ENCODE measurements around the gene CDC42.
A peak's percentile ranks its signal among the peaks of the same experiment; 100 is the strongest.

Gene CDC42

GRCh38 chr1:22038036-22038435, 14.5 kb upstream of the CDC42 start:
- DNase-seq, result peak; percentile 49

DNA sequence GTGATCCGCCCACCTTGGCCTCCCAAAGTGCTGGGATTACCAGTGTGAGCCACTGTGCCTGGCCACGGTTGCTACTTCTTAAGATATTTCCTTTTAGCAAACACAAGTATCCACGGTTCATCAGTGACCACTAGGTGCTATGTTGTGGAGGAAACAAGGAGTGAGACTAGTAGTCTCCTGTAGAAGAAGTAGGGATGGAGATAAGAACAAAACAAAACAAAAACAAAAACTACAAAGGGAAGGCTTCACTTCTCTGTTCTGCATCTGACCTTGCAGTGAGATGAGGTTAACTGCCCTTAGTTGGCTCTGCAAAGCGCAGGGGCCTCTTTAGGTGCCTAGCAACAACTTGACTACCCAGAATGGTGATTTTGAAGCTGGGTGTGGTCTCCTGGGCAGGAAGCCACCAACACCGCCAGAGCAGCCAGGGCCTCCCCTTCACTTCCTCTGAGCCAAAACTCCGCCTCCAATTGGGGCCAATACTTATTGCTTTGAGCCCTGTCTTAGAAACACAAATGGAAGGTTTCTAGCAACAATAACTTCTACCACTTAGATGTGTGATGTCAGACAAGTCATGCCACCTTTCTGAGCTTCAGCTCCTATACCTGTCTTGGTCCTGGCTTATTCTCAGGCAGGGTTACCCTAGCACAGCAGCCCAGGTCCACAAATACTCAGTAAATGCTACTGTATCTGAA, 12.8 kb upstream of the CDC42 start:
- peak; percentile 82 for DNase-seq

DNA sequence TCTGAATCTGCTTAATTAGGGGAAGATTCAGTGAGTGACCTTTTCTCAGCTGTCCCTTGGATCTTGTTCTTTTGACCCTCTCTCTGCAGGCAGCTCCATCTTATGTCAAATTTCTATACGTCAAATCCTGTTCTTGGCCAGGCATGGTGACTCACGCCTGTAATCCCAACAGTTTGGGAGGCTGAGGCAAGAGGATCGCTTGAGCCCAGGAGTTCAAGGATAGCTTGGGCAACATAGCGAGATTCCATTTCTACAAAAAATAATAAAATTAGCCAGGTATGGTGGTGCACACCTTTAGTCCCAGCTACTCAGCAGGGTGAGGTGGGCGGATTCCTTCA, 12.3 kb upstream of the CDC42 start:
- DNase-seq, result no peak

- no peak for DNase-seq
Observed at GRCh38 chr1:22041505-22041904, 11.0 kb upstream of the CDC42 start.

- DNase-seq, result no peak
Observed at GRCh38 chr1:22043198-22043769, 9.2 kb upstream of the CDC42 start.

DNA sequence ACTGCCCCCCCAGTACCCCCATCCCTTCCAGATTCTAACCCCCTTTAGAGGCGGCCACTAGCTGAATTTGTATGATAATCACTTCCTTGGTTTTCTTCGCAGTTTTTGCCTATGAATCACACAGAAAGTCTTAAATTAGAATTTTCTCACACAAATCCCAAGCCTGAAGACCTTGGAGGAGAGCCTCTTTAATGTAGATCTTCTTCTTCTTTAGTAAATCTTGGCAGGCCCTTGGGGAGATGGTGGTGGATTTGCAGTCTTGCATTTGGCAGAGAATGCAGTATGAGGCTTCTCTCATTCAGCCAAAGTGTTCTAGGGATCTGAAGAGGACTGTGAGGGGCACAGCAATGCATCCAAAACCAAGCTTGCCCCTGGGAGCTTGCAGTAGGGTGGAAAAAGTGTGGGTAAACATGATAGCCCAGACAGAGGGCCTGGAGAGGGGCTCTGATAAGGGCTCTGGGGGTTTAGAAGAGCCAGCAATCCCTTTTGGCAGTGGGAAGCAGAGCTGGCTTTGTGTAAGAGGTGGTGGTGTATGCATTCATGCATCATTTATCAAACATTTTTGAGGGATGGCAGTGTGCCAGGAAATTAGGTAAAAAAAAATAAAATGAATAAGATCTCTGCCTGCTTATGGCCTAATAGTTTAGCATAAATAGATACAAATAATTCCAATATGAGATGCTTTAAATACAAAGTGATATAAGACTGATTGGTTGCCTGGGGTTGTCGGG, 7.7 kb upstream of the CDC42 start:
- no peak for DNase-seq

DNA sequence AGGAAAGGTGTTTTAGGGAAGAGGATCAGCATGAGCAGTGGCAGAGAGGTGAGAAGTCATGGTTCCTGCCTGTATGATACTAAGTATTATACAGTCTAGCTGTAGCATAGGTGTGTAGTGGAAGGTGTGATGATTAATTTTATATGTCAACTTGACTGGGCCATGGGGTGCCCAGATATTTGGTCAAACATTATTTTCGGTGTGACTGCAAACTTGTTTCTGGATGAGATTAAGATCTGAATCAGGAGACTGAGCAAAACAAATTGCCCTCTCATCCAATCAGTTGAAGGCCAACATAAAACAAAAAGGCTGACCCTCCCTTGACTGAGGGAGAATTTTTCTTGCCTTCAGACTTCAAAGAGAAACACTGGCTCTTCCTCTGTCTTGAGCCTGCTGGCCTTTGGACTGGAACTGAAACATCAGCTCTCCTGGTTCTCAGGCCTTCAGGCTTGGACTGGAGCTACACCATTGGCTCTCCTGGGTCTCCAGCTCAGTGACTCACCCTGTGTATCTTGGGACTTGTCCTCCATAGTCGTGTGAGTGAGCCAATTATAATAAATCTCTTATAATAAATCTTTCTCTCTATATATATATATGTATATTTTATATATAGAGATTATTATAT, 6.8 kb upstream of the CDC42 start:
- DNase-seq, result no peak

GRCh38 chr1:22048351-22049192, 3.9 kb upstream of the CDC42 start:
- DNase-seq, result no peak

DNA sequence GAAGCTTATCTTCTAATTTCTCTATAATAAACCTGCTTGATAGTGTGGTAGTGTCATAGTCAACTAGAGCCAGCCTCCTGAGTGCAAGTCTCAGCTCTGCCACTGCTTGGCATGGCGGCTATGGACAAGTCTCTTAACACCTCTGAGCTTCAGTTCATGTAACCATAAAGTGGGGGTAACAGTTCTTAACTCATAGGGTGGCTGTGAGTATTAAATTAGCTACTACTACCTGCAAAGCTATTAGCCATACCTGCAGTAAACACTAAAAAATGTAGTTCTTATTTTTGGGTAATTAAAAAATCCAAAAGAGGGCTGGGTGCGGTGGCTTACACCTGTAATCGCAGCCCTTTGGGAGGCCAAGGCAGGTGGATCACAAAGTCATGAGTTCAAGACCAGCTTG, 2.2 kb upstream of the CDC42 start:
- no peak for DNase-seq

GRCh38 chr1:22051607-22052114, 848 bp upstream of the CDC42 start:
- no peak for DNase-seq

GRCh38 chr1:22053017-22053860, 730 bp downstream of the CDC42 start:
- DNase-seq, result peak; percentile 85

DNA sequence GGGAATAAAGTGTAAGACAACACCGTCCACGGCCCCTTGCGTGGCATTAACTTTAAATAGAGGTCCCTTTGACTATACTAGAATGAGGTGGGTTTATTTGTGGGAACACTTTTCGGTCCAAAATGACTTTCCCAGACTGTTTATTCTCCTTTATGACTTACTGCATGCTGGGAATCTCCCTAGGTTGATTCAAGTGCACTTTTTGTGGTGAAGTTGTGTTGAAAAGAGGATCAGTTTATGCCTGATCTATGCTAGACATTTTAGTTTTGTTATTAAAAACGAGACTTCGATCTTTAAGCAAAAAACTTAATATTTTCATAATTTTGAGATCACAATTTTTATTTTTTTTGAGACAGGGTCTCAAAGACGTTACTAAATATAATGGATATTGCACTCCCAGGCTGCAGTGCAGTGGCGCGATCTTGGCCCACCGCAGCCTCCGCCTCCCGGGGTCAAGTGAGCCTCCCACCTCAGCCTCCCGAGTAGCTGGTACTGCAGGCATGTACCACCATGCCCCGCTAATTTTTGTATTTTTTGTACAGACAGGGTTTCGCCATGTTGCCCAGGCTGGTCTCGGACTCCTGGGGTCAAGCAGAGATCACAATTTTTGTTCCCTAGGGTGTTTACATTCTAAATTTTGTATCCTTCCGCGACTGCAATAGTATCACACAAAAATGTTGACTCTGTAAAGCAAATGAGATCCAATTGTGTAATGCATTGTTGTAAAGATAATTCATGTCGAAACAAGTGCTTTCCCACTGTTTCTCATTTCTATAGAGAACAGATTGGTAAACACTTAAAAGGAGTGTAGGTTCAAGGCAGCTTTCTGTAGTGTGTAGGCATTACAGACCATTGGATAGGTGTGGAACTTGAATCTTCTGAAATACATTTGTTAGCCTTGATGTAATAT, 1.6 kb downstream of the CDC42 start:
- DNase-seq, result no peak

DNA sequence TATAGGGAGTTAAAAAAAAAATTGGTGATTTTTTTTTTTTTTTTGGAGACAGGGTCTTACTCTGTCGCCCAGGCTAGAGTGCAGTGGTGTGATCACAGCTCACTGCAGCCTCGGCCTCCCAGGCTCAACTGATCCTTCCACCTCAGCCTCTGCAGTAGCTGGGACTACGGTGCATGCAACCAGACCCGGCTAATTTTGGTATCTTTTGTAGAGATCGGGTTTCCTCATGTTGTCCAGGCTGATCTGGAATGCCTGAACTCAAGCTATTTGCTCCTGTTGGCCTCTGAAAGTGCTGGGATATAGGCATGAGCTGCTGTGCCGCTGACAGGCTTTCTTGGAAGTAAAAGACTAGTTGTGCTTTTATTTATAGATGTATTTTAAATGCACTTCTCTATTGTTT, 3.0 kb downstream of the CDC42 start:
- DNase-seq, result no peak

DNA sequence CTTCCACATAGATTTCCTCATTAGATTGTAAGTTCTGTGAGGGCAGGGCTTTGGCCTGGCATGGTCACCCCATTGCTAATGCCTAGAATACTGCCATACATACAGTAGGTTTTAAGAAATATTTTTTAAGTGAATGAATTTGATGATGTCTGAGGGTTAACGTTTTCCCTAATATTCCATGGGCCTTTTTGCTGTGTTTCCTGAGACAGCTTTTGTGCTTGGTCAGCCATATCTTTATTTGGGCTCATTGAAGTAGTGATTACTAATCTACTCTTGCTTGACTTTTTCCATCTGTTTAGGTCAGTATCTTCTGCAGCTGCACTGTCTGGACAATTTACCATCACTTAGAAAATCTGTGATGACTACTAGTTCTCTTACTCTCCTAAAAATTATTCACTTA, 3.5 kb downstream of the CDC42 start:
- no peak for DNase-seq

- no peak for DNase-seq
Observed at GRCh38 chr1:22056936-22057335, 4.4 kb downstream of the CDC42 start.

GRCh38 chr1:22057861-22058260, 5.4 kb downstream of the CDC42 start:
- no peak for DNase-seq

DNA sequence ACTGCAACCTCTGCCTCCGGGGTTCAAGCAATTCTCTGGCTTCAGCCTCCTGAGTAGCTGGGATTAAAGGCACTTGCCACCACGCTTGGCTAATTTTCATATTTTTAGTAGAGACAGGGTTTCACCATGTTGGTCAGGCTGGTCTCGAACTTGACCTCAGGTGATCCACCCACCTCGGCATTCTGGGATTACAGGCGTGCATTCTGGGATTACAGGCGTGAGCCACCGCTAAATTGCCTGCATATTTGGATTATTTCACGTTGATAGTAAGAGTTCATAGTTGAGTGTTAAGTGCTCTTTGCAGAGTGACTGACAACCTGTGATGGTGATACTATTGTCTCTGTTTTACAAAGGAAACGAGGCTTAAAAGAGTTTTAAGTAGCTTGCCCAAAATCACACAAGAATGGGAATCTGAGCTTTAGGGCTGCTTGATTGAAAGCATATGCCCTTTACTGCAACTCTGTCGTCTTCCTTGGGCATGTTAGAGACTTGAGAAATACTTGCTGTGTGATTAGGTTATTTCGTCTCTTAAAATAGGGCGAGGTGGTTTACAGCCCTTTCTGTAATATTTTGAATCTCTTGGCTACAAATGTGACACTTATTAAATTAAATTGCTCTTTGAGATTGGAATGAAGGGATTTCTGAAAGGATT, 12.4 kb downstream of the CDC42 start:
- DNase-seq, result no peak

DNA sequence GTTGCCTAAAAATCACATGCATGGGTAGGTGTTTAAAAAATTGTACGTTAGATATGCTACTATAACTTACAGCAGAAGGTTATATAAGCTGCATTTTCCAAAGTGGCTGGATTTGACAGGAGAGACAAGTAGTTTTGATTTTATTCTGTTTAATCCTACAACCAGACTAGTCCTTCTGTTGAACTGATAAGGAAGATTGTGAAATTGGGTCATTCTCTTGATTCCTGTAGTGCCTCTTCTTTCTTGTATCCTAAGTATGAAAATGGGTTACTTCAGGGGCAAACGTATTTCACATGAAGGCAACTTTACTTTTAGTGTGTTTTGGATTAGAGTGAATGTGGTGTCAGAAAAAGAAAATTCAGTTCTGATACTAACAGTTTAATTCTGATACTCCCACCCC, 19.0 kb downstream of the CDC42 start:
- DNase-seq, result no peak

DNA sequence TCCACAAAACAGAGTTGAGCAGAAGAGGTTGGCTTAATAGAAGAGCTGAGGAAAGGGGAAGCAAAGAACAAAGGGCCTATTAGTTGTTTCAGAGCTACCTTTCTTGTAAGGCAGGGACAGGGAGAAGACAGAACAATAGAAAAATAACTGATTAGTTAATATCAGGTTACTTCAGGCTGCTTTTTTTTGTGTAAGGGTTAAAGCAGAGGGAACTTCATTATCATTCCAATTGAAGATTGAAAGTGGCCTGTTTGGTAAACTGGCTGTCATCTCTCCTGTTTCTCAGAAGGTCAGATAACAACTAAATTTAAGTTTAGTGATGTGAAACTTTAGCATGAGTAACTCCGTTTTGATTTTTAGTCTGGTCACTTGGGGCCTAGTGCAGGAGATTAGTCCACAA, 22.3 kb downstream of the CDC42 start:
- DNase-seq, result no peak

- no peak for DNase-seq
Observed at GRCh38 chr1:22075718-22076117, 23.2 kb downstream of the CDC42 start.

Data from right forelimb (tissue), 1 donor.